Activated effector memory CD4-positive, alpha-beta T cell treated with anti-CD3 and anti-CD28 coated beads, Interleukin-2, amount 50 U/mL, for 16 hours (primary cell): ENCODE measurements around the gene LDHAL6B.

Source experiments
- DNase-seq: peaks from one replicate; pipeline ENCODE4 v3.0.0-alpha.2; 2020

LDHAL6B gene

DNA sequence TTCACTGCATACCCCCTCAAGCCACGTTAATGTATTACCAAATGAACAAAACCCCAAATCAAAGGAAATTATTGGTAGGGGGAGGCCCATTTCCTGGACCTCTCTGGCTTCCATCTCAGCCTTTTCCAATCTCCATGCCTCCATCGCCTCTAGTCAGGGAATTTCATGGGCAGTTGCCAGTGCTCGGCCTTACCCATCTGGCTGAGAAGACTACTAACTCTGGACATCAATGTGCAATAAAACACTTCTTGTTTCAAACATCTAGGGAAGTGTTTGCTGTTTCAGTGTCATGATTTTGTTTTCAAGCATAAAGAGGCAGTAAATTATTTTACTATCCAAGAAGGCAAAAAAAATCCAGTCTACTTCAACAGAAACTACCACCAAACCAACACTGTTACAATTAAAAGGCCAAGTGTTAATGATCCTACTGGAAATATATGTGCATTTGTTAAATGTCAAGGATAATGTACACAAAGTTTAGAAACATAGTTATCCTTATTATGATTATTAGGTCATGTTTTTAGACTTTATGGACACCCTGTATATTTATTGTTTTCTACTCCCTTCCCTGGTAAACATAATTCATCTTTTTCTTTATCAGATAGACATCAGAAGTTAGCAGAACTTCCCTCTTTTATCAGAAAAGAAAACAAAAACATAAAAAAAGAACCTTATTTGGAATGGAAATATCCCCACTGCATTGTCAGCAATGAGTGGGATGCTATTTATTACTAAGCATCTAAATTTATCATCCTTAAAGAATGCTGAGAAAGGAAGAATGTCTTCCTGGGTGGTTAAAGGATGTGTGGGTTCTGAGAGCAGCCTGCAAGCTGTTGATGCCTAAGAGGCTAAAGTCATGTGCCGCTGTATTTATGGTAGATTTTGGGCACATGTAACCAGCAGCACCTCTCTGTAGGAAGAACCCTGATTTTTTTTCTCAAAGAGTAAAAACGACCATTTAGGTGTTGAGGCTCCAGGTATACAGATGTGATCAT lies 15.2 kb downstream of the LDHAL6B start:
- no peak for DNase-seq

DNA sequence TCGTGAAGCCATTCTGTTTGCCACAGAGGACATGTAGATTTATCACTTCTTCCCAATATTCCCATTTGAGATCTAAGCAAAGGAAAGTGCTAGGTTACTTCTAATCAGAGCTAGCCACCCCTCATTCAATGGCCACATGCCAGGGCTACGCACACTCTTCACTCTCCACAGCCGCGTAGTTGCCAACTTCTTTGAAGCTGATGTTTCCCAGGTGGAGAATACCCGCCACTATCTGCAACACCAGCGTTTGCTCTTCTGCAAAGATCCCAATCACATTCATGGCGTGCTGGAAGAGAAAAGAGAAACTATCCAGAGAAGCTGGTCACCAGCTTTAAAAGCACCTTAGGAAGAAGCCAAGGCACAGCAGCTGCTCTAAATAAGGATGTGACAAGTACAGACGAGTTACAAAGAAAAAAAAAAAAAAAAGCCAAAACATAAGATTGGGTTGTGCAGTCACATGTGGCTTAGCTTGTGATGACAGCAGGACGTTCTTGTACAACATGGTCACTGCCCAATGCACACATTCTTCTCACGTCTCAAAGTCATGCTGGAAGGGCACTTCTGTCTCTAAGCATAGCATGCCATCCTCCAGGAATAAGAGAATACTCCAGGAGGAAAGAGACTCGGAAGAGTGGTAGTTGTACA lies 16.4 kb downstream of the LDHAL6B start:
- no peak for DNase-seq

DNA sequence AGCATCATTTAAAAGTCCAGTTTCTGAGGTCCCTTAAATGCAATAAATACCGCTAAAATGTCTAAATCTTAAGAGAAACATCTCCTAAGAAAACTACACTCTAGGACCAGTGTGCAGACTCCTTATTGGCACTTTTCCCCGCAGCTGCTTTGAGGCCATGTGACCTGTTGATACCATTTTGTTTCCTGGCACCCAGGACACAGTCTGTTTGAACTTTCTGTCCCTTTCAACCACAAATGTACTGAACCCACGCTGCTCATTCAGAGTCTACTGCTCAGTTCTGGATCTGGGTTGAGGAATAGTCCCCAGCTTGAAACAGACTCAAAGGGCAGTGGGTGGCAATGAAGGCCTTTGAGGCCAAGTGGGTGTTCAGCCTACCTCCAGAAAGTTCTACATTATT lies 17.1 kb downstream of the LDHAL6B start:
- DNase-seq = no peak

DNA sequence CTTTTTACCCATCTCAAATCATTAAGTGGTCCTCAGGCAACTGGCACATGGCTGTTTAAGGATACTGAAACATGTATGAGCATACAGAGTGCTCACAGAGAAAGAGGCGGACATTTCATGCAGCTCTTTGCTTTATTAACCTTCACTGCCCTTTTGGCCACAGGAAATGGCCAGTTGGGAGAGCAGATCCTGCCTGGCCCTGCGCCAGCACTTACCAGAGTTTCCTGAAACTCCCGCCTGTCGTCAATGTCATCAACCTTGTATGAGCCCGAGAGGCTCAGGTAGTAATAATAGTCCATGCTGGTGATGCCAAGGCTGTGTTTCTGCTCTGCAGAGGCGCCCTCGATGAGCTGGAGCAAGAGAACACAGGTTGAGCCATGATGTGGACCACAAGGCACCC lies 17.8 kb downstream of the LDHAL6B start:
- DNase-seq = no peak

DNA sequence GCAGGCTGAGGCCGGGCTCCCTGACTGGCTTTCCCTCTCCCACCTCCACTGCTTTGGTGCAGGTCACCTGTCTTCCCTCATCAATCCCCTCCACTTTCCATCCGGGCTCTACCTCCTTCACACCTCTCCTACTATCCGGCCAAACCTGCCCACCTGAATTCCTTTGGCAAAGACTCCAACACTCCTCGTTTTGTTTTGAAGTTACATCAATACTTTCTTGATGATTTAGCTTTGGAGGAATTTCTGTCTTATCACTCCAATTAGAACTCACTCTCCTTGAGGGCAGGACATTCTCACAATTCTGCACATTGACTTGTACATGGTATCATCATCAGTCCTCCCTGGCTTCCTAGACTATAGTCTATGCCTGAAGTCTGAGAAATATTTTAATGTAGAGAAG lies 20.4 kb downstream of the LDHAL6B start:
- no peak for DNase-seq

DNA sequence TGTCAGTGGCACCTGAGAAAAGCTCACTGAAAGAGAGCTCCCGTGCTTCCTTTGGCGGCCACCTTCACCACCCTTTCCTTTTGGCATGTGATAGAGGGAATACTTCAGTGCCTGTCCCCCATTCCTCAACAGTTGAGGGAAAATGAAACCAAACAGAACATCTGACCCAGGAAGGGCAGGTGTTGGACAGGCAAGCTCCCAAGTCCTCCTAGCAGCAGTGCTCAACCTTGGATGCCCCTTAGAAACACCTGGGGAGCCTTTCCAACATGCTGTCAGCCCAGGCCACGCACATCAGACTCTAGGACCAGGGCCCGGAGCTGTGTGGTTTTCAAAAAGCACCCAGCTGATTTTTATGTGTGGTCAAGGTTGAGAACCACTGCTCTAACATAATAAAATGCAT lies 22.4 kb downstream of the LDHAL6B start:
- no peak for DNase-seq

DNA sequence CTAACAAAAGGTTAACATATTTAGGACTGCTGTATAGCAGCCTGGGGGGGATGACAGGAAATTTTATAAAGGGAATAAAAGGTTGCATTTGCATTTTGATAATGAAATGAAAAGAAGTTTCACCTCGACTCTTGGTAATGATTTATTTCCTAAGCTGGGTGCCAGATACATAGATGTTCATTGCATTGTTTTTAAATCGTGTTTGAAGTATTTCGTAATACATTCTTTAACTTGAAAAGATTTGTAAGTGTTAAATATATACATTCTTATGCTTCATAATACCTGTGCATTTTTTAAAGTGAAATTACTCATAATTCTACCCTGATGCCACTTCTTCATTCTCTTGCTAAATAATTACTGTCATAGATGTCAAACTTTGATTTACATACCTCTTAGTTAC lies 22.8 kb downstream of the LDHAL6B start:
- no peak for DNase-seq

DNA sequence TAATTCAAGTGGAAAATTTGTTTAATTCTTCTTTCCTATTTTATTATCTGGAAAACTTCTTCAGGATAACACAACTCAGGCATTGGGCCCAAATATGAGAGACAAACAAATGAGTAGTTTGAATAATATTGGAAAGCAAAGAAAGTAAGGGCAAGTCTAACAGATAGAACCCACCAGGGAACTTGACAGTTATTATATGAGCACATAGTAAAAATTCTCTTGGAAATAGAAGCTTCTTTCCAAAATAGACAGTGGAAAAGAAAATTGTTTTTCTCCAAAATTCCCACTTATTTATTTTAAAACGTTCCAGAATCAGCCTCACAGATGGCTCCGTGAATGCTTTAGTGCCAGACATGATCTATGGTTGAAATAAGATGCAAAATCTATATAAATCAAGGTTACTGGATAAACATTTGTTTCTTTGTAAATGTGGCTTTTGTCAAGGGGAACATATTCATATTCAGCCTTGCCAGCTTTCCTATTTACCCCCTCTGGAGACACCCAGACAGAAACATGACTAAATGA lies 23.9 kb downstream of the LDHAL6B start:
- DNase-seq = no peak

DNA sequence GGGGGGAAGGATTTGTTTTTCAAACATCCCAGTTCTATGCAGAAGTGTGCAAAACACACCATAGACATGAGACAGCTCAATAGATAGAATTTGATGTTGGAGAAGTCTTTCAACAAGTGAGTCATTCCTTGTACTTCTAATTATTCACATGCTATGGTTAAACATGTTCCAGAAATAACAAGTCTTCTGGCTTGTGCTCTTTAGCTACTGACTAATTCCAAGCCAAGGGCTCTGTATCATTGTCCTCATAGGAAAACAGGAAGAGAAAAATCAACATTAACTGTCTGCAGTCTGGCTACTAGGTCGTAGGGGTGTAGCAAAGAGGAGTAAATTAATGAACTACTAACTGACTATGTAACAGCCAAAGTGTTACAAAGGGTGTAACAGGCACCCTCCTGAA lies 25.8 kb downstream of the LDHAL6B start:
- no peak for DNase-seq

DNA sequence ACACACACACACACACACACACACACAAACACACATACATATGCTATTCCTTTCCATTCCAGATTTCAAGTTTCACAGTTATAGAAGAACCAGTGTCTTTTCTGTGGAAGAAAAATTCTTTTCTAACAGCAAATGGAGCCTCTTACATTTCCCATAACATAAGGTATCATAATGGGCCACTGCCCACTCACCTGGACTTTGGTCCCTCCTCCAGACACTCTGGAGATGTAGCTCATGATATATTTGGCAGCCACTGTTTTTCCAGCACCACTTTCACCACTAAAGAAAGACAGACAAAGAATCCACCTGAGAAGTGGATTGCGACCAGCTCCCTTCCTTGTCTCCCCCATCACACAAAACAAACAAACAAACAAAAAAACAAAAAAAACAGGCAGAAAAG lies 29.8 kb downstream of the LDHAL6B start:
- no peak for DNase-seq

DNA sequence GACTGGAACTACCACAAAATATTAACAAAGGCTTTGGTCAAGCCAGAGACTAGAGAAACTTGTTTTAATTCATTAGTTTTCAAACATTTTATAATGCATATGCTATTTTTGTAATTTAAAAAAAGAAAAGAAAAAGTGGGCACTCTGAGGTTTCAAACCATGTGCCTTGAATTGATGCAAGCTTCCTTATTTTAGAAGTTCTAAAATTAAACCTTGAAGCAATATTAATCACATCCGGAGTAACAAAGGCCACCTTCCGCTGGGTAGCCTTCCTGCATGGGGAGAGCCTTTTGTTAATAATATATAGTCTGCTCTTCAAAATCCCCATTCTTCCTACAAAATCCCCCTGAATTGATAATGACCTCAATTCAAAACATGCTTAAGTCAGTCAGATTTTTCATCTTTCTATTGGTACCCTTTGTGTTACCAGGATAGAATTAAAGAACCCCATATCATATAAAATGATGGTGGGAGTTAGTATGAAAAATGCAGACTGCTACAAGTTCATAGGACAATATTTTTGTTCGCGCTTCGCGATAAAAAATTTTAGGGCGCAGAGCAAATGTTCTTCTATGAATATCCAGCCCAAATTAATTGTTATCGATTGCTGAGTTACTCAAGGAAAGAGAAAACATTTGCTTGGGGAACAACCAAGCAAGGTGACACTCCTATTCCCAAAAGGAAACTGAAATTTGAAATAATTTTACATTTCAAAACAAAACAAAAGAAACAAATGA lies 30.6 kb downstream of the LDHAL6B start:
- DNase-seq = no peak

DNA sequence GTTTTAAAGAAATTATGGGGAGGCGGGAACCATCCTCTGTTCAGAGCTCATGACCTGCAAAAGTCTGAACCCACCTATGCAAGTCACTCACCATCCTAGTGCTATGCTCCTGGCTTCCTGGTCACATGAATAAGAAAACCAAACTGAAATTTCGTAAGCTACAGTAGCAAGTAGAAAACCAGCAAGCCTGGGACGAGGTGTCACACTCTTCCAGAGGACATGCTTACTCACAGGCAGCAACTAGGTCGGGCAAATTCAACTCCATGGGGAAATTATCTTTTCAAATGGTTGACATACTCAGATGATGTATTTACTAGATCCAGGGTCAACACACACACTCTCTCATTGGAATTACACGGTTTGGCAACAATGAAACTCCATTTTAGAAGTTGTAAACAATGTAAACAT lies 31.3 kb downstream of the LDHAL6B start:
- no peak for DNase-seq

DNA sequence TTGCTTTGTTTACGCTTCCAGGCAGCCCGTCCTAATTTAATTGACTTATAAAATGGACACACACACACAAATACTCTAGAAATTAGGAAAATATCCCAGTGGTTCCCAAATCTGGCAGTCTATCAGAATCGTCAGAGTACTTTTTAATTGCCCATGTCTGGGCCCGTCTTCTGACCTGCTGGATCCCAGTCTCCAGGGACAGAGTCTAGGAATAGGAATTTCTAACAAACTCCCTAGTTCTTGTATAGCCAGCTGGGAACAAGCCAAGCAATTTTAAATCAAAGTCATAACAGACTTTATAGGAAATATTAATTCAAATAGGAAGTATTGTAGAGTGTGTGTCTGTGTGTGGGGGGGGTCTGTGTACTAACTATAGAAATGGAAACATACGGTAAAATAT lies 33.4 kb downstream of the LDHAL6B start:
- DNase-seq = no peak

DNA sequence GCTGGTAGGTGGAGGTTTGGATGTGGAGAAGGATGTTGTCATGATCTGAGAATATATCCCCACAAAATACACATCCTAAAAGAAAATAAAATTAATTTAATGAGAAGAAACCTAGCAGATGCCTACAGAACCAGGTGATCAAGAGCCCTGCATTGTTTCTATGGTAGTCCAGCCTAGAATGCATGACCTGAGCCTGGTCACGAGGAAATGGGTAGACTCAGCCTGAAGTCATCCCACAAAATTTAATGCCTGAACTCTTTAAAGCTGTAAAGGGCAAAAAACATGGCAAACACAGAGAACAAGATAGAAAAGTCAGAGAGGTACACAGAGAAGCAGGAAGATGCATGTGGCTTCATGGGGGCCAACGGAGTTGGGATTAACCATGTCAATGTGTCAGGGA lies 36.0 kb downstream of the LDHAL6B start:
- no peak for DNase-seq

DNA sequence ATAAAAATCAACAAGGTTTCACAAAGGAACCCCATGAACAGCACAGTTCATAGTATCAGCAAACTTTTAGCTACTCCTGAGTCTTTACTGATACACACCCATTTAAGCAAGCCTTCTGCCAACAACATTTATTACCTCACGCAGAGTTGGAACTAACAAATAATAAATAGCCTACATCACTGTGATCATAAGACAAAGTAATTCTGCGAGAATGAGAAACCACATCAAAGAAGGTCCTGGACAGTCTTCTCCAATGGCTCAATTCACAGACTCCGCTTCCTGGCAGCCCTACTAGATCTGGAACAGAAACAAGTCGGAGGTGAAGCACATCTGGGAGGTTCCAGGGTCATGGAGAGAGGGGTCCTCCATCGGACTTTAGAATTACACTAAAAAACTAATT lies 37.0 kb downstream of the LDHAL6B start:
- DNase-seq = no peak

DNA sequence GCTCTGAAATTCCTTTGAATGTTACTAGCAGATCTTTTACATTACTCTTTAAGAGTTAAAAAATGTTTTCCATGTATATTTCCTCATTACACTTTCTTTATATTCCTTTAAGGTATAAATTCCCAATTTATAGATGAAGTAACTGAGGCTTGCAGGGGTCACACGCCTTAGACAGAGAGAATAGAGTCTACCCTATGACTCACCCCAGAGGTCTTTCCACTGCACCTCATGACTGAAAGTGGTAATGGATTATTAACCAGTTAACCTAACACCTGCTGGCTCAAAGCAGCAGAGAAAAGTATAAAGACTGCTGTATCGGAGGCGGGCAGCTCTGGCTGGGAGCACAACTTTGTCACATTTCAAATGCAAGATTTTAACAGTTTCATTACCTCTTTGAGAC lies 37.7 kb downstream of the LDHAL6B start:
- no peak for DNase-seq

DNA sequence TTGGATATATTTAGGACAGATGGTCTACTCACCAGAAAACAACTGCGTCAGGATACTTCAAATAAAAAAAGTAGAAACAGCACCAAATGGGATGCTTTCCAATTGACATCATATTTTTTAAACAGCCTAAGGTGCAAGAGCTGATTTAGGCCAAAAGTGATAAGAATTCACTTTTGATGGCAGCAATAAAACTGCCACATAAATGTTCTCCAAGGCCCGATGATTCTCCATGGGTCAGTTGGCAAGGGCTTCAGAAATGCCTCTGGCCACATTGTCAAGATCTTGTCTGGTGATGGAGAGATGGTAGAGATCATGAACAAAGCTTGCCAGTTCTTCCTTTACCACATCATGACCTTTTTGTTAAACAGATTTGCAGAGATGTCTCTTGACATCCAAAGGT lies 38.9 kb downstream of the LDHAL6B start:
- DNase-seq = no peak

DNA sequence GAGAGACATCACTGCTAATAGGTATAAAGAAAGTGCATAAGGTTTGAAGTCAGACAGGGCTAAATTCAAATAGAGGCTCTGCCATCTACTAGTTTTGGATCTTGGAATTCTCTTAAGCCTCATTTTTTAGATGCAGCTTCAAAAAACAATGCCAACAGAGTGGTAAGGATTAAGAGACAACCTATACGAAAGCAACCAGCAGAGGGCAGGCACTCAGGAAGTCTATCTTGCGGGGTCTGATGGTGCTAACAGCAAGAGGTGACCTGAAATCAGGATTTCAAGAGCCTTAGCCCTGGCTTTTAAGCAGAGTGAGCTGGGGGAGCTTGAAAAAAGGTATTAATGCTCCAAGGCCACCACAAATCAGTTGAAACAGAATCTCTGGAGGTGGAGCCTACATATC lies 40.7 kb downstream of the LDHAL6B start:
- DNase-seq = peak; percentile 74

DNA sequence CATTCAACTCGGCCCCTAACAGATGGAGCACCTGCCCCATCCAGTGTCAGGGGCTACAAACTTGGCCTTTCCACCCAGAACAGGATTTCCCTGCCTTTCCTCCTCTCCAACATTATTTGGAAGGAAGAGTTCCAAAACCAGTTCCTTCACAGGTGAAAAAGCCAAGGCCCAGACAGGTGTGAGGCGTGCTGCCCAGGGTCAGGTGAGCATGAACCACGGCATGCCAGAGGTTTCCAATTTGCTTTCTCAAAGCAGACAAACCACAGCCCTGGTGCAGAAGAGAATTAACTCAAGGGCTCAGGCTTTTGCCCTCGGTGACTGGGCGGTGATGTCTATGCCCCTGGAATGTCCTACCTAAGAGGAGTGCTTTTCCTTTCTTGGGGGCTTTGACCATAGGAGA lies 43.2 kb downstream of the LDHAL6B start:
- DNase-seq = no peak

DNA sequence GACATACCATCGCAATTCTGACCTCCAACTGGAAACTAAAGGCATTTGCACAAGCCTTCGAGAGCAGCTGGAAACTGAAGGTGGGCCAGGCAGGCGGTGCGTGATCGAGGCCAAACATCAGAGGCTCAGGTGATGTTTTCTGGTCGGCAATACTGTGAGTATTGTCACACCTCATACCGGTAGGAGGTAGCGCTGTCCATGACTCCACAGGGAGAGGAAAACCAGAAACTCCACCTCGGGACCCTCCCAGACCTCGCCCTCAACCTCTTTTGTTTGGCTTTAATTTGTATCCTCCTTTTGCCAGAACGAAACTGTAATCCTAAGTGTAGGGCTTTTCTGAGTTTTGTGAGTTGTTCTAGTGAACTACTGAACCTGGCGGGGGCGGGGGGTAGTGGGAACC lies 43.6 kb downstream of the LDHAL6B start:
- DNase-seq = no peak

DNA sequence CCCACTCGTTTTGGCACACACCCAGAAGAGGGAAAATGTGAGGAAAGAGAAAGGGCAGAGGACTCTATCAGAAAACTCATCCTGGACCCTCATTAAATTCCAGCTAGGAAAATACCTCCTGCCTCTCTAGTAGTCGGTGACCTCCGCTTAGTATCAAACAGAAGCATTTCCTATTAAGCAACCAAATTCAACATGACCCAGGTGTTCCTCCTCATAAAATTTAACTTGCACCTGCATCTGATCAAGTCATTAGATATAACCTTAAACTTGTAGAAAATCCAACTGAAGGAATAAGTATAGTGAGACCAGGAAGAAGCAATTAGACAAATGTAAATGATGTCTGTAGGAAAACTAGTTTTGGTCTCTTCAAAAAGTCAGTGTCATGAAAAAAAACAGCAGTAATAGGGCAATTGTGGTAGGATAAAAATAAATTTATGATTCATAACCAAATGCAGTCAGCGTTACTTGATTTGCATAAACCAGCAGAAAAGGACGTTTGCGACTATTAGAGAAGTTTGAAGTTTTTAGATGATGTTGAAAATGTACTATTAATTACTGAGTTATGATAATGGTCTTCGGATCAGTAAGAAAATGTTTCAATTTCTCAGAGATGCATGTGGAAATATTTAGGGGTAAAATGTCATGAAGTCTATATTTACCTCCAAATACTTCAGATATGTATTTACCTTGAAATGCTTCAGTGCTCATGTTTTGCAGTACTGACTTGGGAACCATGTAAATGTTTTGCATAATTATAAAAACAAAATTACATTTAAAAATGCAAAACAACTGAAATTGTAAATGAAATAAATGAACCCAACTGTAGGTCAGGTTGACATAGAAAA lies 44.6 kb downstream of the LDHAL6B start:
- DNase-seq = no peak

DNA sequence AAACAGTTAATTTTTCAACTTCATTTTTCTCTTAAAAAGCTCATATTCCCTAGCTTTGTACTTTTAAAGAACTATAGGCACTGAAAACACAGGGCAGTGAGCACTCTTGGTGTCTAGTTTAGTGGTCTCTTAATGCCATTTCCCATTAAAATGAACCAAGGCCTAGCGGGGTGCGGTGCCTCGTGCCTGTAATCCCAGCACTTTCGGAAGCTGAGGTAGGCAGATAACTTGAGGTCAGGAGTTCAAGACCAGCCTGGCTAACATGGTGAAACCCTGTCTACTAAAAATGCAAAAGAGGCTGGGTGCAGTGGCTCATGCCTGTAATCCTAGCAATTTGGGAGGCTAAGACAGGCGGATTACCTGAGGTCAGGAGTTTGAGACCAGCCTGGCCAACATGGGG lies 45.5 kb downstream of the LDHAL6B start:
- no peak for DNase-seq
